Measurements from ENCODE around the gene TP53. TPM values are rescaled to one million over a fixed set of nuclear protein-coding genes. Genes with fewer than 3 reads are reported as not detected.
A peak's percentile ranks its signal among the peaks of the same experiment; 100 is the strongest.

TP53 gene
- polyA plus RNA-seq, 2 of the 4 experiments (the other 2 are of a cell fraction) = 59.4 to 65.9 TPM

GRCh38 chr17:7674934-7675333 is 12.4 kb downstream of the TP53 start:
- H3K9me3 ChIP-seq = peaks cover 9% of the 10 kb centered on the region
- 92% methylated on average over 14 of the region's 14 CpGs for WGBS (ENCODE audit: missing lambda C conversion rate)
- H3K27ac ChIP-seq = no peak overlapping the region
- no peak overlapping the region for H3K4me2 ChIP-seq
- CTCF ChIA-PET = interaction anchor here (1.1 to 11.9 kb wide), 4 partner anchors 14 to 85 kb away, joined by 3 to 107 read pairs (median 38); partner anchors contain the start of genes DNAH2, SHBG, SOX15 and TP53
- ATAC-seq = no peak
- FAIRE-seq = no peak
- no peak for DNase-seq (ENCODE audit: low read depth in 1 of 2, low spot score in 1 of 2)
- TF ChIP-seq MYC (IDR thresholded peaks at IDR 0.05; ENCODE audit: borderline replicate concordance, low read length) = no peak
- no peak for TF ChIP-seq CBX2 (IDR thresholded peaks at IDR 0.05; ENCODE audit: borderline replicate concordance, low read depth)
- no peak for TF ChIP-seq KDM1A (IDR thresholded peaks at IDR 0.05; ENCODE audit: low read depth)
- TF ChIP-seq E2F6 (IDR thresholded peaks at IDR 0.05; ENCODE audit: borderline replicate concordance, low read depth) = no peak
- TF ChIP-seq KDM5A (IDR thresholded peaks at IDR 0.05) = no peak
- no peak for TF ChIP-seq REST (IDR thresholded peaks at IDR 0.05)
- no peak for TF ChIP-seq RFX5 (IDR thresholded peaks at IDR 0.05)
- TF ChIP-seq EHMT2 (IDR thresholded peaks at IDR 0.05; ENCODE audit: low read depth) = no peak
- TF ChIP-seq HEYL (CRISPR knock-in tag; IDR thresholded peaks at IDR 0.05) = no peak
- TF ChIP-seq HMGXB4 (CRISPR knock-in tag; IDR thresholded peaks at IDR 0.05; ENCODE audit: borderline replicate concordance) = no peak
- TF ChIP-seq ZFP36 (IDR thresholded peaks at IDR 0.05; ENCODE audit: borderline replicate concordance, partially characterized antibody) = no peak
- TF ChIP-seq RARB (CRISPR knock-in tag; IDR thresholded peaks at IDR 0.05) = no peak
- TF ChIP-seq HOXA7 (CRISPR knock-in tag; IDR thresholded peaks at IDR 0.05) = no peak
- no peak for TF ChIP-seq HES2 (IDR thresholded peaks at IDR 0.05)
- no peak for TF ChIP-seq POLR2AphosphoS2 (conservative IDR thresholded peaks at IDR 0.05; ENCODE audit: low read length)
- TF ChIP-seq HDAC2 (IDR thresholded peaks at IDR 0.05) = no peak
- no peak for TF ChIP-seq ESRRA (IDR thresholded peaks at IDR 0.05; ENCODE audit: borderline replicate concordance, low read length)
- POLR2A ChIA-PET = interaction anchor here (0.6 to 7.5 kb wide), 2 partner anchors 11 to 457 kb away, joined by 3 to 40 read pairs; partner anchors contain the start of gene TP53
- no peaks in the 10 kb centered on the region for H3K4me1 ChIP-seq
- no peak overlapping the region for H3K4me3 ChIP-seq

- 85% methylated on average over 2 of the region's 2 CpGs for WGBS (ENCODE audit: missing lambda C conversion rate)
- POLR2A ChIA-PET = interaction anchor here (7.5 kb wide), 1 partner anchor 13 kb away, joined by 40 read pairs; the partner anchor contains the start of gene TP53
- CTCF ChIA-PET = interaction anchor here (0.9 to 11.9 kb wide), 20 partner anchors 8 to 113 kb away, joined by 3 to 107 read pairs (median 4); partner anchors contain the start of genes FXR2, SHBG, TP53 and WRAP53
Observed at GRCh38 chr17:7673239-7673638, 14.1 kb downstream of the TP53 start.

More at GRCh38 chr17:7673239-7673638, 14.1 kb downstream of the TP53 start:
- peak in 1 of 2 experiments; percentile 27; a peak in 2 of 6 replicates for ATAC-seq
- no peak for FAIRE-seq
- peak in 1 of 2 experiments; percentile 64 for DNase-seq (ENCODE audit: low read depth in 1 of 2, low spot score in 1 of 2)
- H3K9me3 ChIP-seq = peaks cover 9% of the 10 kb centered on the region
- H3K27ac ChIP-seq = no peak overlapping the region
- no peak overlapping the region for H3K4me2 ChIP-seq
- H3K4me3 ChIP-seq = no peak overlapping the region
- TF ChIP-seq CHD2 (IDR thresholded peaks at IDR 0.05; ENCODE audit: low read length, partially characterized antibody) = no peak
- TF ChIP-seq RFX5 (IDR thresholded peaks at IDR 0.05) = no peak
- TF ChIP-seq RAD21 (conservative IDR thresholded peaks at IDR 0.05 in 1 of 2, IDR thresholded peaks at IDR 0.05 in 1 of 2) = peak; percentile 43 to 59
- TF ChIP-seq TP53 (CRISPR knock-in tag; IDR thresholded peaks at IDR 0.05) = no peak
- TF ChIP-seq CTCF (IDR thresholded peaks at IDR 0.05) = peak; percentile 47
- no peak for TF ChIP-seq HES2 (IDR thresholded peaks at IDR 0.05)
- H3K4me1 ChIP-seq = no peaks in the 10 kb centered on the region

All from A549 (cell line).